ENCODE data around the gene ZNF57.
A peak's percentile ranks its signal among the peaks of the same experiment; 100 is the strongest.
"Not testable (repeated sequence)": the region's sequence is repeated elsewhere in the genome, so short reads cannot be mapped to it uniquely, and the experiment has no call there.

Gene ZNF57

DNA sequence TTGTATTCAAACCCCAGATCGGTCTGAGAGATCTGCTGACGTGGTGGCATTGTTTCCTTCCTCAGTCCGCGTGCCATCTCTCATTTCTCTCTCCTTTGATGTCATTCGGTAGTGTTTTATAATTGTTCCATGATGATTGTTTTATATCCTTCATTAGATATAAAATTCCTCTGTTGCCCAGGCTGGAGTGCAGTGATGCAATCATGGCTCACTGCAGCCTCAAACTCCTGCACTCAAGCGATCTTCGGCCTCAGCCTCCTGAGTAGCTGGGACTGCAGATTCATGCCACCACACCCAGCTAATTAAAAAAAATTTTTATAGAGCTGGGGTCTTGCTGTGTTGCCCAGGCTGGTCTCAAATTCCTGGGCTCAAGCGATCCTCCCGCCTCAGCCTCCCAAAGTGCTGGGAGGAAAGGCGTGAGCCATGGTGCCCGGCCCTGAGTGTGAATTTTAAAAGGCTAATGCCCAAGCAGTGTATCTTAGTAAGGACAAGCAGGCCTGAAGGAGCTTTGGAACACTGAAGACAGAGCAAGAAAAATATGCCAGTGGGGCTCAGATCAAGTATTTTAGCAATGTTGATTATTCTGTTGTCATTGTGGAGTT, 5.3 kb downstream of the ZNF57 start:
- Histone ChIP-seq H3K4me1 (ENCODE audit: insufficient read depth, low read length) (peaks cover 4% of the 10 kb centered on the region), H3K9ac (ENCODE audit: low read length) (no peak overlapping the region), H3K9me3 (ENCODE audit: low read length) (no peaks in the 10 kb centered on the region), H3K36me3 (ENCODE audit: insufficient read depth, low read length) (no peaks in the 10 kb centered on the region), H3K4me3 (ENCODE audit: low read depth in 1 of 2, low read length in 2 of 2) (no peak overlapping the region), H3K27me3 (ENCODE audit: control insufficient read depth in 1 of 2, insufficient read depth in 2 of 2, low read length in 2 of 2) (no peaks in the 10 kb centered on the region), H3K27ac (ENCODE audit: low read depth, low read length) (no peak overlapping the region)

DNA sequence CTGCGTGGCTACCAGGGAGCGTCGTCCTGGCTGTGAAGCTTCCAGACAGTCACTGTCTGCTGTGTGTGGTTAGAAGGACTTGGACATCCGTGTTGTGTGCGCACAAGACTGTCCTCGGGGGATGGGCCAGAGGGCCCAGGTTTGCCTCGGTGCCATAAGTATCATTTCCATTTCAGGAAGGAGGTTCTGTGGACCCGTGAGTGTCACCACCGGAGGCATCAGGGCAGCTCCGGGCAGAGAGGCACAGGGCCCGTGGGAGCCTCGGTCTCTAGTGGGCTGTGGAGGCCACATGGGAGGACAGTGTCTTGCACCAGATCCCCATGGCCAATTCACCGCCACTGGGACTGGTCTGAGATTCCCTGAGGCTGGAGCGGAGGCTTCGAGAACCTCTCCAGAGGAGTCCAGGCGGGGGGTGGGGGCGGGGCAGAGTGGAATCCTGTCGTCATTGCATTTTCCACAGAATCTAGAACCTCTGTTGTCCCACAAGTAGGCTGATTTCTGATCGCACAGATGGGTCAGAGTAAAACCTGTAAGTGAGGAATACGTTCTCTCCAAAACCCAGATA, 6.0 kb downstream of the ZNF57 start:
- Histone ChIP-seq H3K4me1 (ENCODE audit: insufficient read depth, low read length) (peaks cover 3% of the 10 kb centered on the region), H3K9ac (ENCODE audit: low read length) (no peak overlapping the region), H3K4me3 (ENCODE audit: low read depth in 1 of 2, low read length in 2 of 2) (no peak overlapping the region), H3K36me3 (ENCODE audit: insufficient read depth, low read length) (no peaks in the 10 kb centered on the region), H3K27ac (ENCODE audit: low read depth, low read length) (no peak overlapping the region), H3K27me3 (ENCODE audit: control insufficient read depth in 1 of 2, insufficient read depth in 2 of 2, low read length in 2 of 2) (no peaks in the 10 kb centered on the region), H3K9me3 (ENCODE audit: low read length) (no peaks in the 10 kb centered on the region)

DNA sequence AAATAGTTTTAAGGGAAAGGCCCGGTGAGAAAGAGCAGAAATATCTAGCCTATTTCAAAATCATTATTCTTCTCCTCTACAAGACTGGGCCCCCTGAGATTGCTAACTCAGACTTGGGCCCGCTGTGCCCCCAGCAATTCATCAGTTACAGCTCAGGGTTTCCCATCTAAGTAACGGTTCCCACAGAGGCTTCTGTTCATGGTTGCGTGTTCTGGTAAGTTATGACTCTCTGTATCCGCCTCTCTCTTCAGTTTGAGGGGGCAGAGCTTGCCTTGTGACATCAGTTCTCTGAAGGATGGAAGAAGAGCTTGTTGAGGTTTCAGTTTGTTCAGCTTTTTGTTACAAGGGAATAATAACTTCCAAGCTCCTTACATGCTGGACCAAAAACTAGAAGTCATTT, 11.6 kb downstream of the ZNF57 start:
- H3K4me1 ChIP-seq (ENCODE audit: insufficient read depth, low read length): no peaks in the 10 kb centered on the region
- no peaks in the 10 kb centered on the region for H3K9me3 ChIP-seq (ENCODE audit: low read length)
- no peak overlapping the region for H3K9ac ChIP-seq (ENCODE audit: low read length)
- no peak overlapping the region for H3K4me3 ChIP-seq (ENCODE audit: low read depth in 1 of 2, low read length in 2 of 2)
- no peaks in the 10 kb centered on the region for H3K27me3 ChIP-seq (ENCODE audit: control insufficient read depth in 1 of 2, insufficient read depth in 2 of 2, low read length in 2 of 2)
- peaks cover 12% of the 10 kb centered on the region for H3K36me3 ChIP-seq (ENCODE audit: insufficient read depth, low read length)
- no peak overlapping the region for H3K27ac ChIP-seq (ENCODE audit: low read depth, low read length)

DNA sequence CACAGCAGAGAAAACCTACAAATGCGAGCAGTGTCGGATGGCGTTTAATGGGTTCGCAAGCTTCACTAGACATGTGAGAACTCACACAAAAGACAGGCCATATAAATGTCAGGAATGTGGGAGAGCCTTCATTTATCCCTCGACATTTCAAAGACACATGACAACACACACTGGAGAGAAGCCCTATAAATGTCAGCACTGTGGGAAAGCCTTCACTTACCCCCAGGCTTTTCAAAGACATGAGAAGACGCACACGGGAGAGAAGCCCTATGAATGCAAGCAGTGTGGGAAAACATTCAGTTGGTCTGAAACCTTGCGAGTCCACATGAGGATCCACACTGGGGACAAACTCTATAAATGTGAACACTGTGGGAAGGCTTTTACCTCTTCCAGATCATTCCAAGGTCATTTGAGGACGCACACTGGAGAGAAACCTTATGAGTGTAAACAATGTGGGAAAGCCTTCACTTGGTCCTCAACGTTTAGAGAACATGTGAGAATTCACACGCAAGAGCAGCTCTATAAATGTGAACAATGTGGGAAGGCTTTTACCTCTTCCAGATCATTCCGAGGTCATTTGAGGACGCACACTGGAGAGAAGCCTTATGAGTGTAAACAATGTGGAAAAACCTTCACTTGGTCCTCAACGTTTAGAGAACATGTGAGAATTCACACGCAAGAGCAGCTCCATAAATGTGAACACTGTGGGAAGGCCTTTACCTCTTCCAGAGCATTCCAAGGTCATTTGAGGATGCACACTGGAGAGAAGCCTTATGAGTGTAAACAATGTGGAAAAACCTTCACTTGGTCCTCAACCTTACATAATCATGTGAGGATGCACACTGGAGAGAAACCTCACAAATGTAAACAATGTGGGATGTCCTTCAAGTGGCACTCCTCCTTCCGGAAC, 16.8 kb downstream of the ZNF57 start:
- Histone ChIP-seq H3K9ac (ENCODE audit: low read length) (no peak overlapping the region), H3K27me3 (ENCODE audit: control insufficient read depth in 1 of 2, insufficient read depth in 2 of 2, low read length in 2 of 2) (no peaks in the 10 kb centered on the region)

DNA sequence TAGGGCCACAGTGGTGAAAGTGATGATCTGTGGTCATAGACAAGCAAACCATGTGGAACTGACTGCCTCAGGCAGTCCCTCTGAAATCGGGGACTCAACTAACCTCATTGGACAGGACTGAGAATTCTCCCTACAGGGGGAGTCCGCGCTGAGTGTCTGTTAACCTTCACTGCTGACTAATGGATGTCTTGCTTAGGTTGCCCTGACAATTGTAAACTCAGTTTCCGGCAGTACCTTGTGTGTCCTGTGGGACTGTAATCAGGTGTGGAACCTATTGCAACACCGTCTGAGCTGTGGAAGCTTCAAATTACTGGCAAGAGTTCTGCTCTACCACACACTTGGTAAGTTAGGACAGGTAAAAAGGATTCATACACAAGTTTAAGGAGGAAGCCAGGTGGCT, 22.3 kb downstream of the ZNF57 start:
- H3K4me3 ChIP-seq (ENCODE audit: low read depth in 1 of 2, low read length in 2 of 2): no peak overlapping the region
- H3K4me1 ChIP-seq (ENCODE audit: insufficient read depth, low read length): peaks cover 12% of the 10 kb centered on the region
- no peaks in the 10 kb centered on the region for H3K27me3 ChIP-seq (ENCODE audit: control insufficient read depth in 1 of 2, insufficient read depth in 2 of 2, low read length in 2 of 2)
- H3K9ac ChIP-seq (ENCODE audit: low read length): no peak overlapping the region
- no peaks in the 10 kb centered on the region for H3K9me3 ChIP-seq (ENCODE audit: low read length)
- no peak overlapping the region for H3K27ac ChIP-seq (ENCODE audit: low read depth, low read length)
- H3K36me3 ChIP-seq (ENCODE audit: insufficient read depth, low read length): peaks cover 2% of the 10 kb centered on the region

More for the DNA sequence above, 16.8 kb downstream of the ZNF57 start:
- H3K4me3 ChIP-seq (ENCODE audit: low read depth in 1 of 2, low read length in 2 of 2): no peak overlapping the region
- H3K27ac ChIP-seq (ENCODE audit: low read depth, low read length): no peak overlapping the region
- peaks cover 20% of the 10 kb centered on the region for H3K36me3 ChIP-seq (ENCODE audit: insufficient read depth, low read length)
- no peaks in the 10 kb centered on the region for H3K9me3 ChIP-seq (ENCODE audit: low read length)
- H3K4me1 ChIP-seq (ENCODE audit: insufficient read depth, low read length): no peaks in the 10 kb centered on the region

DNA sequence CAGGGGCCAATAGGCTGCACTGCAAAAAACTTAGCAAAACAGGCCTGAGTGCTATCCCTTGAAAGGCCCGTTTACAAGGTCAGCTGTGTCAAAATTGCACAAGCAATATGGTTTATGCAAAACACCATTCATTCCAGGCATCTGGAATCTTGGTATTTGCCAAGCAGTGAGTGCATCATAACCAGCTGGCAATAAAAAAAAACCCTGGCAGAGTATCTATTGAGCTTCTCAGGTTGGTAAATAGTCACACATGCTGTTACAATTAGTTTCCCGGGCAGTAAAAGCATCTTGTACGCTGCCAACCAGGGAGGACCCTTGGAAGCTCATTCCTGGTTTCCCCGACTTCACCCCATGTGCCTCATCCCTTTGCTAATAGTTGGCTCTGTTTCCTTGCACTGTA, 22.8 kb downstream of the ZNF57 start:
- Histone ChIP-seq H3K9me3 (ENCODE audit: low read length) (no peaks in the 10 kb centered on the region), H3K27ac (ENCODE audit: low read depth, low read length) (no peak overlapping the region), H3K9ac (ENCODE audit: low read length) (no peak overlapping the region), H3K4me3 (ENCODE audit: low read depth in 1 of 2, low read length in 2 of 2) (no peak overlapping the region), H3K27me3 (ENCODE audit: control insufficient read depth in 1 of 2, insufficient read depth in 2 of 2, low read length in 2 of 2) (no peaks in the 10 kb centered on the region), H3K4me1 (ENCODE audit: insufficient read depth, low read length) (peaks cover 12% of the 10 kb centered on the region), H3K36me3 (ENCODE audit: insufficient read depth, low read length) (no peaks in the 10 kb centered on the region)

DNA sequence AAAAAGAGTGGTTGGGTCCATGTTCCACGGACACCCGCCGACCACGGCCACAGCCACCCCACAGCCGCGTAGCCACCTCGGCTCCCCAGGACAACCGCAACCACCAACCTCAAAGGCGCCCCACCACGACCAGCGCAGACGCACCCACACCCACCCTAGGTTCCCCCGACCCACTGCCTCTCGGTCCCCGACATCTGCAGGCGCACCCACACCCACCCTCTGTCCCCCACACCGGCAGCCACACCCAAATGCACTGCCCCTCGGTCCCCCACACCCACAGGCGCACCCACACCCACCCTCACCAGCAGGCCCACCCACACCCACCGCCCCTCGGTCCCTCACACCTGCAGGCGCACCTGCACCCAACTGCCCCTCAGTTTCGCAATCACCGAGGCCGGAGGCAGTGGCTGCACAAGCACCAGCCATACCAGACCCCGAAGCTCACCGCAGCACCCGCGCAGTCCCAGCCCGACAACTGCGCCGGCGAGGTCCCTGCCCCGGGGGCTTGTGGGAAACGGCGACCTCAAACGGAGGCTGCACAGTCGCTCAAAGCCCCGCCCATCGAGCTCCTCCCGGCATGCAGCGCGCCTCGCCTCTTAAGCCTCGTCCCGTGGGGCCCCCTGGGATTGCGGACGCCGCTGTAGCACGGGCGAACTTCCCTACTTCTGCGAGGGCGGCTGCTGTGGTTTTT, 25.8 kb downstream of the ZNF57 start:
- no peaks in the 10 kb centered on the region for H3K36me3 ChIP-seq (ENCODE audit: insufficient read depth, low read length)
- H3K9me3 ChIP-seq (ENCODE audit: low read length): no peaks in the 10 kb centered on the region
- H3K4me1 ChIP-seq (ENCODE audit: insufficient read depth, low read length): peaks cover 12% of the 10 kb centered on the region
- H3K9ac ChIP-seq (ENCODE audit: low read length): no peak overlapping the region
- H3K4me3 ChIP-seq (ENCODE audit: low read depth in 1 of 2, low read length in 2 of 2): no peak overlapping the region
- no peak overlapping the region for H3K27ac ChIP-seq (ENCODE audit: low read depth, low read length)
- no peaks in the 10 kb centered on the region for H3K27me3 ChIP-seq (ENCODE audit: control insufficient read depth in 1 of 2, insufficient read depth in 2 of 2, low read length in 2 of 2)

DNA sequence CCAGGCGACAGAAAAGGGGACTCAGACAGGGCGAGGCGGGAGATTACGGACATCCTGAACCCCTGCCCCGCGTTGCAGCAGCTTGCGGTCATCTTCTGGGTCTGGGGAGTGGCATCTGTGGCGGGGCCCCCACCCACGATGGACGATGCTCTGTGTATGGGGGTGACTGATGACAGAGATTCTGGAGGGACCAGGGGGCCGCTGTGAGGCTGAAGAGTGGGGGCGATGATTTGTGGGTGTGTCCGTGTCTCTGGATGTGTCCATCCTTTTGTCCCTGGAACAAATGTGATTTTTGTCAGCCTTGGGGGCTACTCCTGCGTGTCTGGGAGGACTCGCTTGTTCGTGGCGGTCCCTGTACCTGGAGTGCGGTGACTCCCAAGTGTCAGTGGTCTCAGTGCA, 26.3 kb downstream of the ZNF57 start:
- H3K36me3 ChIP-seq (ENCODE audit: insufficient read depth, low read length): no peaks in the 10 kb centered on the region
- H3K27ac ChIP-seq (ENCODE audit: low read depth, low read length): no peak overlapping the region
- no peaks in the 10 kb centered on the region for H3K27me3 ChIP-seq (ENCODE audit: control insufficient read depth in 1 of 2, insufficient read depth in 2 of 2, low read length in 2 of 2)
- no peaks in the 10 kb centered on the region for H3K9me3 ChIP-seq (ENCODE audit: low read length)
- no peak overlapping the region for H3K9ac ChIP-seq (ENCODE audit: low read length)
- no peak overlapping the region for H3K4me3 ChIP-seq (ENCODE audit: low read depth in 1 of 2, low read length in 2 of 2)
- H3K4me1 ChIP-seq (ENCODE audit: insufficient read depth, low read length): peaks cover 12% of the 10 kb centered on the region

DNA sequence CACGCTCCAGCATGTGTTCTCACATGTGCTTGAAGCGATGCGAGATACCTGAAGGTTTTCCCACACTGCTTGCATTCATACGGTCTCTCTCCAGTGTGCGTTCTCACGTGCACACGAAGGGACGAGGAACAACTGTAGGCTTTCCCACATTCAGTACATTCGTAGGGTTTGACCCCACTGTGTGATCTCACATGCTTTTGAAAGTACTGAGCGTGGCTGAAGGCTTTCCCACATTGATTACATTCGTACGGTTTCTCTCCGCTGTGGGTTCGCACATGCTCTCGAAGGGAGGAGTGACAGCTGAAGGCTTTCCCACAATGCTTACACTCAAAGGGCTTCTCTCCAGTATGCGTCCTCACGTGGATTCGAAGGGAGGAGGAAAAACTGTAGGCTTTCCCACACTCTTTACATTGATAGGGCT, 32.8 kb downstream of the ZNF57 start:
- Histone ChIP-seq H3K9ac (ENCODE audit: low read length) (no peak overlapping the region), H3K9me3 (ENCODE audit: low read length) (peaks cover 16% of the 10 kb centered on the region), H3K27me3 (ENCODE audit: control insufficient read depth in 1 of 2, insufficient read depth in 2 of 2, low read length in 2 of 2) (no peaks in the 10 kb centered on the region), H3K4me3 (ENCODE audit: low read depth in 1 of 2, low read length in 2 of 2) (peak overlapping the region in 1 of 2 donors; percentile 15), H3K27ac (ENCODE audit: low read depth, low read length) (no peak overlapping the region), H3K4me1 (ENCODE audit: insufficient read depth, low read length) (no peaks in the 10 kb centered on the region), H3K36me3 (ENCODE audit: insufficient read depth, low read length) (peaks cover 44% of the 10 kb centered on the region)

DNA sequence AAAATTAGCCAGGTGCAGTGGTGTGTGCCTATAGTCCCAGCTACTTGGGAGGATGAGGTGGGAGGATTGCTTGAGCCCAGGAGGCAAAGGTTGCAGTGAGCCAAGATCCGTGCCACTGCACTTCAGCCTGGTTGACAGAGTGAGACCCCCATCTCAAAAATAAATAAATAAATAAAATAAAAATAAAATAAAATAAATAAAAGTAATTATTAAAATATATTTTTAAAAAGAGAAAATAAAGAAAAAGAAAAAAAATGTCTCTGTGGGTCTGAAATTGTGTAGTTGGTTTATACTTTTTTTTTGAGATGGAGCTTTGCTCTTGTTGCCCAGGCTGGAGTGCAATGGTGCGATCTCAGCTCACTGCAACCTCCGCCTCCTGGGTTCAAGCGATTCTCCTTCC, 35.1 kb downstream of the ZNF57 start:
- H3K9me3 ChIP-seq (ENCODE audit: low read length): peaks cover 16% of the 10 kb centered on the region
- H3K9ac ChIP-seq (ENCODE audit: low read length); H3K4me1 ChIP-seq (ENCODE audit: insufficient read depth, low read length); H3K27me3 ChIP-seq (ENCODE audit: control insufficient read depth in 1 of 2, insufficient read depth in 2 of 2, low read length in 2 of 2); H3K27ac ChIP-seq (ENCODE audit: low read depth, low read length); H3K4me3 ChIP-seq (ENCODE audit: low read depth in 1 of 2, low read length in 2 of 2): not testable (repeated sequence)
- H3K36me3 ChIP-seq (ENCODE audit: insufficient read depth, low read length): peaks cover 46% of the 10 kb centered on the region

DNA sequence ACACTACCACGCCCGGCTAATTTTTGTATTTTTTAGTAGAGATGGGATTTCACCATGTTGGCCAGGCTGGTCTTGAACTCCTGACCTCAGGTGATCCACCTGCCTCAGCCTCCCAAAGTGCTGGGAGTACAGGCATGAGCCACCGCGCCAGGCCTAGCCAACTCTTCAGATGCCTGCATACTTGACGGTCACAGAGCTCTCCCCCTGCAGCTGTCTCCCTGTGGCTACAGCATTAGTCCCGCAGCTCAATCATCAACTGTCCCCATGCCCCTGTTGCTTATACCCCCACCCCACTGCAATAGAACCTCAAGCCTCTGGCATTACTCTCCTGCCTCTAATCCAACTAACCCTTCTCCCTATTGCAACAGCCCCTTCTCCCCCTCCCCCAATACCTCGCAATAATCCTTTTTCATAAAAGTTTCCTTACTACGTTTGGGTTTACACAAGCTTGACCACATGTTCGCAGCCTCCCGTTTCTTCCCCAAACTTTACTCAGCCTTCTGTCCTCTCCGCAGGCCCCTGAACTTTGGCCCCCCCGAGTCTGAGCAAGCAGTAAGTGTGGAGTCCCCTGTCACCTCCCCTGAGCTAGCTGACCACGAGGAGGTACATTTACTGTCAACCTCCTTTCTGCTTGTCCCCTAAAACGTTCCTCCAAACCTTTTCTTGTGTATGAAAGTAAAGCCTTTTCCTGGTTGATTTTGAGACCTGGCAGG, 42.4 kb downstream of the ZNF57 start:
- Histone ChIP-seq H3K36me3 (ENCODE audit: insufficient read depth, low read length) (peaks cover 6% of the 10 kb centered on the region), H3K4me1 (ENCODE audit: insufficient read depth, low read length) (peaks cover 8% of the 10 kb centered on the region), H3K27me3 (ENCODE audit: control insufficient read depth in 1 of 2, insufficient read depth in 2 of 2, low read length in 2 of 2) (no peaks in the 10 kb centered on the region), H3K9ac (ENCODE audit: low read length) (no peak overlapping the region), H3K9me3 (ENCODE audit: low read length) (no peaks in the 10 kb centered on the region), H3K27ac (ENCODE audit: low read depth, low read length) (no peak overlapping the region), H3K4me3 (ENCODE audit: low read depth in 1 of 2, low read length in 2 of 2) (no peak overlapping the region)
